ENCODE data around the gene KIF24. TPM values are rescaled to one million over a fixed set of nuclear protein-coding genes. Genes with fewer than 3 reads are reported as not detected.

KIF24 gene
- total RNA-seq, 2 experiments from 2014 or later = 11.2 to 11.4 TPM

Other genes with a start within 250 kb of the KIF24 start
- 10 to 100 TPM; 51.1 to 56.7 TPM for gene DCAF12, start 202.6 kb downstream of the KIF24 start, total RNA-seq
- 10 to 100 TPM; 31.5 to 34.7 TPM for gene UBAP1, start 150.2 kb downstream of the KIF24 start, total RNA-seq
- 10 to 100 TPM; 28.9 to 31.6 TPM for gene NUDT2, start 301 bp upstream of the KIF24 start, total RNA-seq
- gene MYORG, start 47.6 kb upstream of the KIF24 start, total RNA-seq = 1 to 10 TPM; 8.8 to 9.1 TPM
- gene FAM219A, start 129.3 kb upstream of the KIF24 start, total RNA-seq = 1 to 10 TPM; 7.5 to 8.3 TPM
- not detected for gene DNAI1, start 129.5 kb upstream of the KIF24 start, total RNA-seq
- not detected for gene ENHO, start 193.7 kb upstream of the KIF24 start, total RNA-seq

Measured in activated CD8-positive, alpha-beta T cell treated with anti-CD3 and anti-CD28 coated beads, Interleukin-2, amount 10 ng/mL, durations not matched to agents 7 days and 5 days (primary cell).